IMR-90 (cell line): ENCODE measurements around the gene DNAH5. TPM values are rescaled to one million over a fixed set of nuclear protein-coding genes. Genes with fewer than 3 reads are reported as not detected.

Source experiments
- ATAC-seq: fragments of 200-7000 bp; cut with Tn5 transposase; 2 replicates; pipeline ENCODE4 v1.9.1; 2020; ENCODE audit warnings: low read depth, mild to moderate bottlenecking, moderate library complexity
- BruUV-seq: library from RNA; stranded (reverse); fragments of 400-500 nt; replicated peaks from 2 replicates; lab custom pipeline; 2021; lab: Mats Ljungman, UMichigan
- CTCF ChIA-PET: fragments of 300-600 bp; formaldehyde crosslinking; extraction: SDS; loops from one replicate; lab custom pipeline; 2021; ENCODE audit warnings: antibody characterized with exemption; lab: Yijun Ruan, JAX
- POLR2A ChIA-PET: fragments of 300-600 bp; sonication (Branson Sonifier 250); formaldehyde crosslinking; loops from one replicate; lab custom pipeline; 2022; ENCODE audit warnings: antibody characterized with exemption; ENCODE audit not compliant: unreplicated experiment; lab: Charles Lee
- DNase-seq: peaks from one replicate; pipeline ENCODE4 v3.0.0; 2013
- H2AFZ ChIP-seq: replicated peaks from 2 replicates; pipeline ENCODE3; 2013; ENCODE audit warnings: low read length, mild to moderate bottlenecking; ENCODE audit not compliant: poor library complexity
- H2AK5ac ChIP-seq: 2 replicates; pipeline ENCODE4 v1.6.1; 2013; ENCODE audit warnings: low read depth, low read length, inconsistent platforms
- H2AK9ac ChIP-seq: replicated peaks from 2 replicates; pipeline ENCODE3; 2013; ENCODE audit warnings: mild to moderate bottlenecking, low read depth, low read length, moderate library complexity; ENCODE audit not compliant: poor library complexity
- H2BK120ac ChIP-seq: 2 replicates; pipeline ENCODE4 v1.6.1; 2013; ENCODE audit warnings: low read depth, low read length, inconsistent platforms
- H2BK15ac ChIP-seq: 3 replicates; pipeline ENCODE4 v1.6.1; 2013; ENCODE audit warnings: low read depth, low read length, inconsistent platforms
- H2BK20ac ChIP-seq: 2 replicates; pipeline ENCODE4 v1.6.1; 2013; ENCODE audit warnings: low read depth, mild to moderate bottlenecking, inconsistent platforms, low read length, moderate library complexity
- H2BK5ac ChIP-seq: 2 replicates; pipeline ENCODE4 v1.6.1; 2013; ENCODE audit warnings: mild to moderate bottlenecking, low read depth, low read length, inconsistent platforms; ENCODE audit not compliant: poor library complexity, severe bottlenecking
- H3K14ac ChIP-seq: replicated peaks from 2 replicates; pipeline ENCODE4 v1.6.1; 2013; ENCODE audit warnings: low read depth, low read length, inconsistent platforms
- H3K18ac ChIP-seq: 2 replicates; pipeline ENCODE4 v1.6.1; 2013; ENCODE audit warnings: low read depth, low read length, control low read depth
- H3K23ac ChIP-seq: 2 replicates; pipeline ENCODE4 v1.6.1; 2013; ENCODE audit warnings: low read depth, low read length, inconsistent platforms
- H3K27ac ChIP-seq: 2 replicates; pipeline ENCODE4 v1.5.1; 2013; ENCODE audit warnings: mild to moderate bottlenecking, control low read depth, low read length; ENCODE audit not compliant: insufficient read depth
- H3K27me3 ChIP-seq: 2 replicates; pipeline ENCODE4 v1.6.1; 2013; ENCODE audit warnings: low read length; ENCODE audit not compliant: control insufficient read depth, insufficient read depth
- H3K36me3 ChIP-seq: 2 replicates; pipeline ENCODE4 v1.6.1; 2013; ENCODE audit warnings: low read length, mixed read lengths; ENCODE audit not compliant: control insufficient read depth, insufficient read depth
- H3K4ac ChIP-seq: 2 replicates; pipeline ENCODE4 v1.6.1; 2013; ENCODE audit warnings: low read depth, low read length, inconsistent platforms
- H3K4me1 ChIP-seq: 2 replicates; pipeline ENCODE4 v1.6.1; 2013; ENCODE audit warnings: low read length, mixed read lengths; ENCODE audit not compliant: control insufficient read depth, insufficient read depth
- H3K4me2 ChIP-seq: 2 replicates; pipeline ENCODE4 v1.6.1; 2013; ENCODE audit warnings: low read depth, mild to moderate bottlenecking, control low read depth, low read length, moderate library complexity
- H3K4me3 ChIP-seq: 2 replicates; pipeline ENCODE4 v1.5.1; 2013; ENCODE audit warnings: low read depth, mild to moderate bottlenecking, control low read depth, low read length, moderate library complexity; ENCODE audit not compliant: insufficient read depth
- H3K56ac ChIP-seq: 2 replicates; pipeline ENCODE4 v1.6.1; 2013; ENCODE audit warnings: low read length, inconsistent platforms; ENCODE audit not compliant: insufficient read depth; ENCODE audit errors: extremely low read depth
- H3K79me1 ChIP-seq, 2 experiments: 2 replicates each; pipeline ENCODE4 v1.6.1; 2013; ENCODE audit warnings: low read length in 2 of 2, inconsistent platforms in 1 of 2, low read depth in 1 of 2
- H3K9ac ChIP-seq: 2 replicates; pipeline ENCODE4 v1.6.1; 2013; ENCODE audit warnings: low read depth, low read length, control low read depth
- H3K9me1 ChIP-seq: 2 replicates; pipeline ENCODE4 v1.6.1; 2013; ENCODE audit warnings: low read length, inconsistent platforms; ENCODE audit not compliant: insufficient read depth
- H3K9me3 ChIP-seq: 2 replicates; pipeline ENCODE4 v1.6.1; 2013; ENCODE audit warnings: low read length; ENCODE audit not compliant: control insufficient read depth, insufficient read depth
- H4K20me1 ChIP-seq: 2 replicates; pipeline ENCODE4 v1.6.1; 2013; ENCODE audit warnings: low read length, inconsistent platforms; ENCODE audit not compliant: insufficient read depth
- H4K5ac ChIP-seq: 2 replicates; pipeline ENCODE4 v1.6.1; 2013; ENCODE audit warnings: mild to moderate bottlenecking, low read depth, low read length, control low read depth
- H4K8ac ChIP-seq, 2 experiments: 2 replicates each; pipeline ENCODE4 v1.6.1; 2013; ENCODE audit warnings: low read depth in 2 of 2, low read length in 2 of 2, control low read depth in 1 of 2, inconsistent platforms in 1 of 2
- H4K91ac ChIP-seq: 2 replicates; pipeline ENCODE4 v1.6.1; 2013; ENCODE audit warnings: low read depth, low read length, inconsistent platforms; ENCODE audit not compliant: insufficient read depth
- BHLHE40 ChIP-seq: fragments of 150-350 bp; IDR thresholded peaks from 2 replicates; pipeline ENCODE4 v1.6.1; 2016; ENCODE audit warnings: mild to moderate bottlenecking, low read depth, low read length
- CEBPB ChIP-seq: IDR thresholded peaks from 2 replicates; pipeline ENCODE4 v1.6.1; 2012; ENCODE audit warnings: low read depth, low read length, improper control_type of control experiment
- CHD1 ChIP-seq: IDR thresholded peaks from 2 replicates; pipeline ENCODE4 v1.6.1; 2012; ENCODE audit warnings: low read depth, low read length, improper control_type of control experiment
- CTCF ChIP-seq: conservative IDR thresholded peaks from 2 replicates; pipeline ENCODE4 v1.5.1; 2012; ENCODE audit warnings: mild to moderate bottlenecking, low read depth, low read length, improper control_type of control experiment
- ELK1 ChIP-seq: fragments of 150-350 bp; IDR thresholded peaks from 2 replicates; pipeline ENCODE4 v1.6.1; 2016; ENCODE audit warnings: low read depth, mild to moderate bottlenecking, low read length, moderate library complexity, borderline replicate concordance
- FOS ChIP-seq: fragments of 150-350 bp; IDR thresholded peaks from 2 replicates; pipeline ENCODE4 v1.6.1; 2016; ENCODE audit warnings: low read depth, low read length
- MAFK ChIP-seq: IDR thresholded peaks from 2 replicates; pipeline ENCODE4 v1.6.1; 2012; ENCODE audit warnings: low read depth, low read length, improper control_type of control experiment
- MAZ ChIP-seq: IDR thresholded peaks from 2 replicates; pipeline ENCODE4 v1.6.1; 2012; ENCODE audit warnings: low read depth, mild to moderate bottlenecking, low read length, improper control_type of control experiment, moderate library complexity, borderline replicate concordance
- MXI1 ChIP-seq: IDR thresholded peaks from 2 replicates; pipeline ENCODE4 v1.6.1; 2012; ENCODE audit warnings: low read depth, mild to moderate bottlenecking, low read length, moderate library complexity, borderline replicate concordance
- NFE2L2 ChIP-seq: fragments of 150-350 bp; IDR thresholded peaks from 2 replicates; pipeline ENCODE4 v1.6.1; 2016; ENCODE audit warnings: low read depth, mild to moderate bottlenecking, low read length
- POLR2A ChIP-seq: IDR thresholded peaks from 2 replicates; pipeline ENCODE4 v1.6.1; 2012; ENCODE audit warnings: mild to moderate bottlenecking, low read depth, low read length
- RAD21 ChIP-seq: IDR thresholded peaks from 2 replicates; pipeline ENCODE4 v1.6.1; 2012; ENCODE audit warnings: low read length, improper control_type of control experiment
- RCOR1 ChIP-seq: IDR thresholded peaks from 2 replicates; pipeline ENCODE4 v1.6.1; 2012; ENCODE audit warnings: mild to moderate bottlenecking, low read length, improper control_type of control experiment; ENCODE audit not compliant: insufficient replicate concordance
- RFX5 ChIP-seq: IDR thresholded peaks from 2 replicates; pipeline ENCODE4 v1.8.0; 2012; ENCODE audit warnings: low read depth, mild to moderate bottlenecking, low read length, moderate library complexity
- SMC3 ChIP-seq: fragments of 150-350 bp; IDR thresholded peaks from 2 replicates; pipeline ENCODE4 v1.6.1; 2016; ENCODE audit warnings: low read depth, mild to moderate bottlenecking, antibody characterized with exemption, low read length, moderate library complexity
- USF2 ChIP-seq: fragments of 150-350 bp; IDR thresholded peaks from 2 replicates; pipeline ENCODE4 v1.6.1; 2017; ENCODE audit warnings: mild to moderate bottlenecking, antibody characterized with exemption, low read length, low read depth
- WGBS, 2 experiments: methylation state at CpG; one replicate each; pipeline versions ENCODE4 v1.1.5 to v1.1.7; 2013; ENCODE audit warnings: missing lambda C conversion rate in 2 of 2; ENCODE audit not compliant: insufficient read length in 1 of 2; ENCODE audit errors: extremely low coverage in 2 of 2; 5-methylcytosine and 5-hydroxymethylcytosine counted together
- dilution Hi-C: fragments of 300-500 bp; cut with HindIII; formaldehyde crosslinking; loops from one replicate; pipeline ENCODE4 v1.14.3; 2018; ENCODE audit warnings: low sequenced_read_pairs; ENCODE audit not compliant: unreplicated experiment
- in situ Hi-C: fragments of 300-500 bp; cut with MboI; formaldehyde crosslinking; loops from 3 replicates; pipeline ENCODE4 v1.14.3; 2019; ENCODE audit warnings: low sequenced_read_pairs, inconsistent platforms, mixed read lengths
- intact Hi-C: fragments of 100-400 bp; cut with micrococcal nuclease; formaldehyde crosslinking; loops from 2 replicates; pipeline ENCODE4 v1.10.0; 2022
- polyA plus RNA-seq, 3 experiments: library from polyadenylated mRNA; depleted of rRNA; stranded (reverse); fragments of >200 nt; gene quantifications; 2 replicates each; pipeline ENCODE4 v1.2.3, GENCODE V29; 2012; ENCODE audit warnings: low replicate concordance in 1 of 3
- total RNA-seq: library from RNA; depleted of rRNA; stranded (reverse); fragments of >200 nt; gene quantifications from 2 replicates; pipeline ENCODE4 v1.2.3, GENCODE V29; 2012

The DNAH5 gene
- total and polyA plus RNA-seq, 2 of the 4 experiments (the other 2 are of a cell fraction): 1.9 to 4.3 TPM

GRCh38 chr5:13661272-13661671 is 283.2 kb downstream of the DNAH5 start:
- BruUV-seq: no TSS peak
- CTCF ChIA-PET: interaction anchor here (0.9 to 1.6 kb wide), 2 partner anchors 94 to 182 kb away, joined by 4 to 13 read pairs; no protein-coding TSS in a partner anchor
- Histone ChIP-seq H3K36me3 (no peaks in the 10 kb centered on the region), H3K27ac (no peak overlapping the region), H2BK20ac (peak overlapping the region; percentile 91), H4K8ac (peak overlapping the region in 1 of 2 experiments; percentile 72; a peak in 2 of 4 replicates), H3K27me3 (no peaks in the 10 kb centered on the region), H3K4ac (peak overlapping the region; percentile 78), H2BK5ac (no peak overlapping the region), H2AFZ (peak overlapping the region; percentile 36), H3K14ac (peak overlapping the region; percentile 69), H3K4me1 (peaks cover 10% of the 10 kb centered on the region), H3K79me1 (no peaks in the 10 kb centered on the region), H2AK9ac (no peak overlapping the region), H3K18ac (peak overlapping the region; percentile 1; the same call in 1 of the 2 replicates), H2AK5ac (peak overlapping the region; percentile 67), H4K20me1 (no peaks in the 10 kb centered on the region), H3K9ac (no peak overlapping the region), H3K23ac (peak overlapping the region; percentile 36; the same call in 1 of the 2 replicates), H3K9me3 (no peaks in the 10 kb centered on the region), H3K4me2 (no peak overlapping the region), H3K56ac (no peak overlapping the region), H2BK120ac (peak overlapping the region; percentile 87), H3K9me1 (peaks cover 12% of the 10 kb centered on the region), H3K4me3 (no peak overlapping the region), H4K5ac (no peak overlapping the region), H4K91ac (peak overlapping the region; percentile 69; the same call in 1 of the 2 replicates), H2BK15ac (peak overlapping the region; percentile 88; the same call in 2 of the 3 replicates)
- intact Hi-C loops: loop anchor here (5.0 kb wide), 2 partner anchors 111 to 296 kb away; no protein-coding TSS in a partner anchor
- dilution Hi-C loops: no loop called here
- TF ChIP-seq RCOR1 (no peak), BHLHE40 (no peak), RFX5 (no peak), FOS (no peak), MAZ (no peak), CHD1 (no peak), NFE2L2 (no peak), ELK1 (no peak), CTCF (no peak), MAFK (no peak), POLR2A (no peak), USF2 (no peak), SMC3 (no peak), CEBPB (no peak), MXI1 (no peak), RAD21 (no peak)
- in situ Hi-C loops: no loop called here
- POLR2A ChIA-PET: no interaction called here
- DNase-seq: peak; percentile 2
- no CpG with 5 or more reads among the region's 1 CpG for WGBS, 2 experiments
- ATAC-seq: no peak
